T-helper 1 cell treated with Interleukin-12 subunit alpha and Interleukin-12 subunit beta and Interleukin-4 antibody, amounts not matched to agents 30 μg/mL and 1 μg/mL, for 36 hours (primary cell): ENCODE data around the gene WRAP73.
"Not testable (repeated sequence)": the region's sequence is repeated elsewhere in the genome, so short reads cannot be mapped to it uniquely, and the experiment has no call there.

Experiments used
- H3K27ac Mint-ChIP-seq: one replicate; pipeline ENCODE4 v1.8.0; 2021; ENCODE audit warnings: mild to moderate bottlenecking, mixed read lengths
- H3K27me3 Mint-ChIP-seq: one replicate; pipeline ENCODE4 v1.8.0; 2021; ENCODE audit warnings: low read depth, mixed read lengths
- H3K36me3 Mint-ChIP-seq: one replicate; pipeline ENCODE4 v1.8.0; 2021; ENCODE audit warnings: low read depth, mixed read lengths
- H3K4me1 Mint-ChIP-seq: one replicate; pipeline ENCODE4 v1.8.0; 2021; ENCODE audit warnings: low read depth, mixed read lengths
- H3K4me3 Mint-ChIP-seq: one replicate; pipeline ENCODE4 v1.8.0; 2021; ENCODE audit warnings: mild to moderate bottlenecking, moderate library complexity, mixed read lengths
- H3K9me3 Mint-ChIP-seq: one replicate; pipeline ENCODE4 v1.8.0; 2021; ENCODE audit warnings: mixed read lengths

Gene WRAP73

GRCh38 chr1:3627515-3628253, 22.2 kb downstream of the WRAP73 start:
- Mint-ChIP-seq H3K27ac (no peak overlapping the region), H3K27me3 (peaks cover 12% of the 10 kb centered on the region), H3K9me3 (no peaks in the 10 kb centered on the region), H3K36me3 (peaks cover 11% of the 10 kb centered on the region), H3K4me1 (peaks cover 19% of the 10 kb centered on the region), H3K4me3 (no peak overlapping the region)

- H3K27ac Mint-ChIP-seq = peak overlapping the region; percentile 42
- H3K4me1 Mint-ChIP-seq = peaks cover 20% of the 10 kb centered on the region
- H3K36me3 Mint-ChIP-seq = peaks cover 11% of the 10 kb centered on the region
- H3K9me3 Mint-ChIP-seq = no peaks in the 10 kb centered on the region
- H3K4me3 Mint-ChIP-seq = peak overlapping the region; percentile 56
- peaks cover 12% of the 10 kb centered on the region for H3K27me3 Mint-ChIP-seq
Observed at GRCh38 chr1:3626025-3626424, 23.9 kb downstream of the WRAP73 start.

- Mint-ChIP-seq H3K9me3 (no peaks in the 10 kb centered on the region), H3K36me3 (peaks cover 11% of the 10 kb centered on the region), H3K27me3 (peaks cover 12% of the 10 kb centered on the region), H3K4me1 (peaks cover 24% of the 10 kb centered on the region), H3K4me3 (peak overlapping the region; percentile 97), H3K27ac (peak overlapping the region; percentile 93)
Observed at GRCh38 chr1:3625151-3625907, 24.6 kb downstream of the WRAP73 start.

GRCh38 chr1:3624200-3625136, 25.4 kb downstream of the WRAP73 start, which contains the start of gene TPRG1L:
TPRG1L (plus strand) TSS chr1:3625015; CDS start chr1:3625073, 58 bp downstream.
- H3K36me3 Mint-ChIP-seq = peaks cover 11% of the 10 kb centered on the region
- H3K27ac Mint-ChIP-seq = peak within 1 kb of the TSS; percentile 93
- H3K9me3 Mint-ChIP-seq = no peaks in the 10 kb centered on the region
- H3K4me3 Mint-ChIP-seq = peak within 1 kb of the TSS; percentile 97
- H3K4me1 Mint-ChIP-seq = peaks cover 26% of the 10 kb centered on the region
- H3K27me3 Mint-ChIP-seq = peaks cover 12% of the 10 kb centered on the region

- peaks cover 26% of the 10 kb centered on the region for H3K4me1 Mint-ChIP-seq
- H3K4me3 Mint-ChIP-seq = peak overlapping the region; percentile 97
- peaks cover 12% of the 10 kb centered on the region for H3K27me3 Mint-ChIP-seq
- peak overlapping the region; percentile 73 for H3K27ac Mint-ChIP-seq
- no peaks in the 10 kb centered on the region for H3K9me3 Mint-ChIP-seq
- peaks cover 6% of the 10 kb centered on the region for H3K36me3 Mint-ChIP-seq
Observed at GRCh38 chr1:3623441-3624199, 26.3 kb downstream of the WRAP73 start.

DNA sequence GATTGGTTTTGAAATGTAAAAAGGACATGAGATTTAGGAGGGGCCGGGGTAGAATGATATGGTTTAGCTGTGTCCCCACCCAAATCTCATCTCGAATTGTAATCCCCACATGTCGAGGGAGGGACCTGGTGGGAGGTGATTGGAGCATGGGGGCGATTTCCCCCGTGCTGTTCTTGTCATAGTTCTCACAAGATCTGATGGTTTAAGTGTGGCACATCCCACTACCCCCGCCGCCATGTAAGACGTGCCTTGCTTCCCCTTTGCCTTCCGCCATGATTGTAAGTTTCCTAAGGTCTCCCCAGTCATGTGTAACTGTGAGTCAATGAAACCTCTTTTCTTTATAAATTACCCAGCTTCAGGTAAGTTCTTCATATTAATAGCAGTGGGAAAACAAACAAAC, 27.8 kb downstream of the WRAP73 start:
- not testable (repeated sequence) for H3K9me3 Mint-ChIP-seq, H3K36me3 Mint-ChIP-seq, H3K4me3 Mint-ChIP-seq, H3K27ac Mint-ChIP-seq
- Mint-ChIP-seq H3K27me3 (peaks cover 12% of the 10 kb centered on the region), H3K4me1 (peaks cover 26% of the 10 kb centered on the region)

GRCh38 chr1:3621151-3621671, 28.7 kb downstream of the WRAP73 start:
- not testable (repeated sequence) for H3K9me3 Mint-ChIP-seq, H3K4me3 Mint-ChIP-seq, H3K36me3 Mint-ChIP-seq, H3K27ac Mint-ChIP-seq
- Mint-ChIP-seq H3K27me3 (peaks cover 12% of the 10 kb centered on the region), H3K4me1 (peaks cover 25% of the 10 kb centered on the region)

GRCh38 chr1:3620708-3621107, 29.2 kb downstream of the WRAP73 start:
- Mint-ChIP-seq H3K27ac (no peak overlapping the region), H3K4me3 (no peak overlapping the region), H3K4me1 (peaks cover 23% of the 10 kb centered on the region), H3K9me3 (no peaks in the 10 kb centered on the region), H3K36me3 (no peaks in the 10 kb centered on the region), H3K27me3 (peaks cover 12% of the 10 kb centered on the region)

GRCh38 chr1:3618881-3619671, 30.8 kb downstream of the WRAP73 start:
- Mint-ChIP-seq H3K27ac (no peak overlapping the region), H3K4me1 (peaks cover 20% of the 10 kb centered on the region), H3K27me3 (peaks cover 19% of the 10 kb centered on the region), H3K36me3 (no peaks in the 10 kb centered on the region), H3K4me3 (no peak overlapping the region), H3K9me3 (no peaks in the 10 kb centered on the region)

GRCh38 chr1:3618531-3618880, 31.4 kb downstream of the WRAP73 start:
- H3K36me3 Mint-ChIP-seq = no peaks in the 10 kb centered on the region
- no peaks in the 10 kb centered on the region for H3K9me3 Mint-ChIP-seq
- peaks cover 15% of the 10 kb centered on the region for H3K4me1 Mint-ChIP-seq
- no peak overlapping the region for H3K4me3 Mint-ChIP-seq
- H3K27ac Mint-ChIP-seq = no peak overlapping the region
- peaks cover 17% of the 10 kb centered on the region for H3K27me3 Mint-ChIP-seq

GRCh38 chr1:3617806-3618345, 32.0 kb downstream of the WRAP73 start:
- Mint-ChIP-seq H3K4me1 (peaks cover 8% of the 10 kb centered on the region), H3K27ac (no peak overlapping the region), H3K4me3 (no peak overlapping the region), H3K36me3 (no peaks in the 10 kb centered on the region), H3K27me3 (peaks cover 15% of the 10 kb centered on the region), H3K9me3 (no peaks in the 10 kb centered on the region)

- Mint-ChIP-seq H3K36me3 (no peaks in the 10 kb centered on the region), H3K4me3 (no peak overlapping the region), H3K4me1 (peaks cover 6% of the 10 kb centered on the region), H3K27me3 (peaks cover 20% of the 10 kb centered on the region), H3K9me3 (no peaks in the 10 kb centered on the region), H3K27ac (no peak overlapping the region)
Observed at GRCh38 chr1:3616861-3617260, 33.0 kb downstream of the WRAP73 start.
